DOHH2 (cell line): ENCODE data around the gene GAB2.

Experiments used
- CTCF ChIP-seq: fragments of 200-600 bp; sonication (generic); IDR thresholded peaks from one replicate; pipeline ENCODE4 v1.5.1; 2014; ENCODE audit warnings: antibody characterized with exemption, mild to moderate bottlenecking, low read depth, low read length; ENCODE audit not compliant: poor library complexity, severe bottlenecking
- EZH2phosphoT487 ChIP-seq: fragments of 200-600 bp; sonication (generic); IDR thresholded peaks from 2 replicates; pipeline ENCODE4 v1.6.1; 2017; ENCODE audit warnings: borderline replicate concordance, mild to moderate bottlenecking, antibody characterized with exemption, low read length, moderate library complexity, mixed read lengths

GRCh38 chr11:78220218-78221157 lies 197.1 kb downstream of the GAB2 start:
- TF ChIP-seq CTCF (no peak), EZH2phosphoT487 (no peak)
